Stimulated activated CD4-positive, alpha-beta T cell treated with anti-CD3 and anti-CD28 coated beads, Interleukin-1b, Interleukin-23, amount 100 ng/mL, for 48 hours (primary cell): ENCODE data around the gene CASZ1.

ENCODE experiments used
- DNase-seq: peaks from one replicate; pipeline ENCODE4 v3.0.0-alpha.2; 2020

Gene CASZ1

GRCh38 chr1:10667861-10668761 lies 128.3 kb downstream of the CASZ1 start:
- DNase-seq = no peak

GRCh38 chr1:10665930-10666850 lies 130.3 kb downstream of the CASZ1 start:
- DNase-seq = no peak

DNA sequence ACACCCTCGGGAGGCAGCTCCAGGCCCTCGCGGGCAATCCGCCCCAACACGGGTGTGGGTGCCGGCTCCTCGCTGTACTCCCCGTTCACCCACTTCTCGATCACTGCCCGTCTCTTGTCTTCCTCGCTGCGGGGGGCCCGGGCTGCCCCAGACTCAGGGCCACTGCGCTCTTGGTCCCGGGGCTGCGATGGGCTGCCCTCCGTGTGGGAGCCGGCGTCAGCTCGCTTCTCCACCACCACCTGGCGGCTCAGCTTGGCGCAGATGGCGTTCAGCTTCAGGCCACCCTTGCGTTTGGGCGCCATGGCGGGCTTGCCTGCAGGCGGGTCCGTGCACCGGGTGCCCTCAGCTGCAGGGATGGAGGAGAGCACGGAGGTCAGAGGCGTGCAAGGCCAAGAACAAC lies 131.2 kb downstream of the CASZ1 start:
- no peak for DNase-seq

- no peak for DNase-seq
Observed at GRCh38 chr1:10664251-10664650, 132.2 kb downstream of the CASZ1 start.

DNA sequence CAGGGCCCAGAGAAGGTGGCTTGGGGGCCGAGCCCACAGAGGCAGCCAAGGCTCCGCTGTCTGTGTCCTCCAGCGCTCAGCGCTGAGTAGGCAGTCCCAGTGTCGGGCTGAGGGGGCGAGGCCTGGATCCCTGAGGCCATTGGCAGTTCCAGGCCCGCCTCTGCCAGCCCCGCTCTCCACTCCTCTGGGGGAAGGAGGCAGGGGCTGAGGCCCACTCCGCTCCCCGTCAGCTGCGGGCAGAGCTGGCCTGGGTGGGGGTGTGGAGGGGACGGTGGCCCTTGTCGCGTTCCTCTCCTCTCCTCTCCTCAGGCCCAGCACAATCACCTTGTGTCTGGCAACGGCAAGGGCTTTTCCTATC lies 132.8 kb downstream of the CASZ1 start:
- no peak for DNase-seq

GRCh38 chr1:10662824-10663677 lies 133.4 kb downstream of the CASZ1 start:
- DNase-seq = no peak

GRCh38 chr1:10662090-10662688 lies 134.3 kb downstream of the CASZ1 start:
- no peak for DNase-seq

DNA sequence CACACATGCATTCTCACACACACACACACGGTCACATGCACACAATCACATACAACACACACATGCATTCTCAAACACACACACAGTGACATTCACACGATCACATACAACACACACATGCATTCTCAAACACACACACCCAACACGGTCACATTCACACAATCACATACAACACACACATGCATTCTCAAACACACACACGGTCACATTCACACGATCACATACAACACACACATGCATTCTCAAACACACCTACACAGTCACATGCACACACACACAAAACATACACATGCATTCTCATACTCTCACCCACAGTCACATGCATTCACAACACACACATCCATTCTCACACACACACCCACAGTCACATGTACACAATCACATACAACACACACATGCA lies 135.0 kb downstream of the CASZ1 start:
- DNase-seq = no peak

GRCh38 chr1:10659646-10660540 lies 136.6 kb downstream of the CASZ1 start:
- no peak for DNase-seq

GRCh38 chr1:10659218-10659617 lies 137.2 kb downstream of the CASZ1 start:
- no peak for DNase-seq

DNA sequence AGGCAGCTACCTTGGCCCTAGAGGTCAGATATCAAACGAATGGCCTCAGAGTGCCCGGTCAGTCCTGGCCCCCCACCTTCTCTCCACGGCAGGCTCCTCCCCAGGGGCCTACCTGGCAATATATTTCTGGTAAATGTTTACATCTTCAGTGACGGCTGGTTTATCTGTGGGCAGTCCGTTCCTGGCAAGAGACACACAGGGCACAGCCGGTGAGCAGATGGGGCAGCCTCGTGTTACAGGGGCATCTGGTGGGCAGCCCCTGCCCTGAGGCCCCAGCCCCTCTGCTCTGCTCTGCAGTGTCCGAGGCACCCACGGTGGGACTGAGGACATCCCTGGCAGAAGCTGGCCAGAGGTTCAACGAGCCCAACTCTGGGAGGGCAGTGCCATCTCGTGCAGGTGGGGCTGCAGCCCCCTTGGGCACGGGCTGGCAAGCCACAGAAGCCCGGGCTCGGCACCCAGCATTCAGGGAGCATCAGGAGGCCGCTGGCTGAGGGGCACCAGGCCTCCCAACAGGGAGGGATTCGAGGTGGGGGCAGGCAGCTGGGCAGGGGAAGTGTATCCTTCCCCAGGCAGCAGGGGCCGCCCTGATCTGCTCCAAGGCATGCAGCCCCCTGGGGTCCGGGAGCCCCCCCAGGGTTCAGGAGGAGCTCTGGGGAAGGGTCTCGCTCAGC lies 137.9 kb downstream of the CASZ1 start:
- no peak for DNase-seq

- DNase-seq = no peak
Observed at GRCh38 chr1:10657088-10657847, 139.2 kb downstream of the CASZ1 start.

- DNase-seq = no peak
Observed at GRCh38 chr1:10656431-10656830, 140.0 kb downstream of the CASZ1 start.

DNA sequence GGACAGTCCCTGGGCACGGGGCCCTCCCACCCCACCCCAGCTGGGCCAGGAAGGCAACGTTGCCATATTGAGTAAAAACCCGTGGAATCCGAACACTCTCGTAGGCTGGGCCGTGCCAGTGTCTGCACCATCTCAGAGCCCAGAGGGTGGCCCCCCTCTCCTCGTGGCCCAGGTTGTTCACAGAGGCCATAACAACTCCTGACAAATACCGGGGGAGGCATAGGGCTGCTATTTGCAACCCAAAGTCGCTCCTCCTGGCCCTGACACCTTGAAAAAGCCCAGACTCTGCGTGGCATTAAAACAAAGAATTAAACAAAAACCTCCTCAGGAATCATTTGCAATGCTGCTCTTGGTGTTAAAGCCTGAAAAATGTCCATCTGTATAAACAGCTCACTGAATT lies 141.4 kb downstream of the CASZ1 start:
- DNase-seq = no peak

GRCh38 chr1:10653370-10654125 lies 142.9 kb downstream of the CASZ1 start:
- no peak for DNase-seq

GRCh38 chr1:10652626-10653025 lies 143.8 kb downstream of the CASZ1 start:
- DNase-seq = no peak

- DNase-seq = no peak
Observed at GRCh38 chr1:10651793-10652192, 144.7 kb downstream of the CASZ1 start.

DNA sequence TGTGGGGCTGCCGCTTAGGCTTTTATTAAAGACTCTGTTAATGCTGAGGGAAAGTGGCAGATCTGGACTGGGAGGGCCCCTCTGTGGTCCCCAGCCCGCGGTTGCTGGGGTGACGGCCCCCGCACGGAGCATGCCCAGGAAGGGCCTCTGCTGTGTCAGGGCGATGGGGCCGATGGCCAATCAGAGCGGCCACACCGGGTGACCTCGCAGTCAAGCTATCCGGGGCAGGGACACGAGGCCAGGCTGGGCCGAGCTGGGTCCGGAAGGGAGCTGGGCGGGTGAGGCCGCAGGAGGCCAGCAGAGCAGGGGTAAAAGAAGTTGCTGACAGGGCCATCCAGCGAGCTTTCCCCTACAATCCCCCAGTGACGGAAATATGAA lies 145.1 kb downstream of the CASZ1 start:
- DNase-seq = no peak
